Dermis microvascular lymphatic vessel endothelial cell (primary cell): Measurements from ENCODE around the gene FRRS1. TPM values are rescaled to one million over a fixed set of nuclear protein-coding genes. Genes with fewer than 3 reads are reported as not detected.

Source experiments
- DNase-seq, 2 donors: peaks; one replicate each; pipeline versions ENCODE4 v3.0.0 to v3.0.0-alpha.2; 2010; ENCODE audit warnings: low read depth in 2 of 2
- total RNA-seq: library from RNA; depleted of rRNA; stranded (reverse); fragments of >200 nt; gene quantifications from 2 replicates; pipeline ENCODE4 v1.2.1, GENCODE V29; 2014

Gene FRRS1
- total RNA-seq, 1 donor from 2014 or later, result 1.4 TPM

GRCh38 chr1:99676876-99677275 is 89.6 kb downstream of the FRRS1 start:
- DNase-seq, result no peak

GRCh38 chr1:99675994-99676393 is 90.4 kb downstream of the FRRS1 start:
- no peak for DNase-seq

- DNase-seq, result no peak
Observed at GRCh38 chr1:99675292-99675691, 91.1 kb downstream of the FRRS1 start.

- no peak for DNase-seq
Observed at GRCh38 chr1:99674115-99675064, 92.0 kb downstream of the FRRS1 start.

DNA sequence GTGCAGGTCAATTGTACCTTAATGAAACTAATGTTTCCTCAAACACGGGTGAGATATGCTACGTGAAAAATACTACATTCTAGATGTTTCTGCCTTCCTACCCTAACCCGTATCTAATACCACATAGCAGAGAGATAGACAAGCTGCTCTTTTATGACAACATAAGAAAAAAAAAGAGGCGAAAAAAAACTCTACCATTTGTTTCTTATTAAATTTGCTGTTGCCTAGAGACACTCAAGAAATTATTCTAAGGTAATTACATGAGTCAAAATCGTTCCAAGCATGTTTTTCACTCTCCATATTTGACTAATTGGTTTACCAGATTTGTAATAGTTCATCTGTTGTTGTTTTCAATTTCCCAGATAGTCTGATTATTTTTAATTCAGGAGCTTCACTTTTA is 93.1 kb downstream of the FRRS1 start:
- DNase-seq, result no peak

DNA sequence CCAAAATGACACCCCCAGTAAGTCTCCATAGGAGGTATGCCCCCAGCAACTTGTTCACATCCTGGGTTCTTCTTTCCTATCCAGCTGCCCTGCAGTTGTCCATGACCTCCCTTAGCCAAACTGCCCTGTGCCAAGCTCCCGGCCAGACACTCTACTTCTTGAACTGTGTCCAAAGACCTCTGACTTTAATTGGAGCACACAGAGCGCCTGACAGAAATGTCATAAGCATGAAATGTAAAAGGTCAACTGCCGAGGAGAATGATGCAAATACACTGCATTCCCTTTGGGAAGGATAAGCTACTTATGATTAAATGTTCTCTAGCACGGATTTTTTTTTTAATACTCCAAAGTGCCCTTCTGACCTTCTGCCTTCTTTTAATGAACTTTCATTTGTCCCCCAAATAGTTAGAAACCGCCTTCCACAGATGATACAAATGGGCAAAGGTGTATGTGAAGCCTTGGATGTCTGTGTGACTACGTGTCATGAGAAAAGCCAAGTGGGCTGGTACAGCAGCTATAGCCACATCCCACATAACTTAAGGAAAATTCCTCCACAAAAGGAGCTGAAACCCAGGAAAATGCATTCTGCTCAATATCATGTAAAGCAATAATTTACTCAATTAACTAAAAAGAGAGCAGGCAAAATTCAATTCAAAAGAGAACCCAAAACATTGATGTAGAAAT is 93.8 kb downstream of the FRRS1 start:
- DNase-seq, result no peak

DNA sequence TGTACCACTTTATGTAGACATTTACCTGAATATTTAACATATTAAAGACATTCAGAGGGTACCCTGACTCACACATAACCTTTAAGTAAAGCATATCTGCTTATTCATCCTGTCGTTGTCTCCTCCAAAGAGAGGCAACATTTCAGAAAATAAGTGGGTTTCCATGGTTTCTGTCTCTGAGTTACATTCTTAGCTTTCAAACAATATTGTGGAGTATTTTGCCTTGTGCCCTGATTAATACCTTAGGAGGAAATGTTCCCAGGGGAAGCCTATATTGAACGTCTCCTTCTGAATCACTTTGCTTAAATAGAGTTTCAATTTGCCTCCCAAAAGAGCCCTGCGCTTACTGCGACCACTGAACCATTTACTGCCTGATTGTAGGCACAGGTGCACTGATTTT is 94.4 kb downstream of the FRRS1 start:
- DNase-seq, result peak in 1 of 2 donors; percentile 37

DNA sequence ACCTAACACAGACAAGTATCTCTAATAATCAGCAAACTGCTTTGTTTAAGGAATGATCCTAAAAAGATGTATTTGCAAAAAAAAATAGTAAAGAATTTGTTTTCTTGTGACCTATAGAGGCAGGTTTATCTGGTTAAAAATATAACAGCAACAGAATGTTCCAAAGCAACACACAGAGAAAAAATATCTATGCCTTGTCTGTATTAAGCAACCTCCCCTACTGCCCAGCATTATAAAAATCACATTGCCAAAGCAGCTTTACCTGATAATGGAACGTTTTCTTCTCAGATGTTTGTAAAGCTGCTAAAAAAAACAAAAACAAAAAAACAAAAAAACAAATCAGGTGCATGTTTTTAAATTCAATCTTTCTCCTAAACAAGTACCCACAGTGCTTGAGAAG is 95.9 kb downstream of the FRRS1 start:
- DNase-seq, result no peak

GRCh38 chr1:99669821-99670220 is 96.6 kb downstream of the FRRS1 start:
- no peak for DNase-seq

DNA sequence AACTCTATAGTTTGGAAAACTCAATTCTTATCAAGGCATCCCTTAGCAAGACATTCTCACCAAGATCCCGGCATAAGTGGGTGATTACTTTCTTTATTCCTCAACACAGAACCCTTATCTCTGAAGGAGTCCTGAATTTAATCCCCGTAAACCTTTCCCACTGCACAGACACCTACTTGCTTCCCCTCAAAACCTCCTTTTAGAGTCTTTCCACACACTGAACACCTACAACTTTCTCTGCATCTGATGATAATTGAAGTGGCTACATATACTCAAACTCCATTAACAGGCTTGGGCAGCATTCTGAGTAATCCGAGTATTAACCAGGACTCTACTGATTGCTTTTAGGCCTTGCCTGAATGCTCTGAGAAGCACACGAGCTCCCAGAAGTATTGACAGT is 97.1 kb downstream of the FRRS1 start:
- DNase-seq, result no peak

- DNase-seq, result no peak
Observed at GRCh38 chr1:99665212-99665611, 101.2 kb downstream of the FRRS1 start.

GRCh38 chr1:99663501-99663900 is 102.9 kb downstream of the FRRS1 start:
- no peak for DNase-seq

DNA sequence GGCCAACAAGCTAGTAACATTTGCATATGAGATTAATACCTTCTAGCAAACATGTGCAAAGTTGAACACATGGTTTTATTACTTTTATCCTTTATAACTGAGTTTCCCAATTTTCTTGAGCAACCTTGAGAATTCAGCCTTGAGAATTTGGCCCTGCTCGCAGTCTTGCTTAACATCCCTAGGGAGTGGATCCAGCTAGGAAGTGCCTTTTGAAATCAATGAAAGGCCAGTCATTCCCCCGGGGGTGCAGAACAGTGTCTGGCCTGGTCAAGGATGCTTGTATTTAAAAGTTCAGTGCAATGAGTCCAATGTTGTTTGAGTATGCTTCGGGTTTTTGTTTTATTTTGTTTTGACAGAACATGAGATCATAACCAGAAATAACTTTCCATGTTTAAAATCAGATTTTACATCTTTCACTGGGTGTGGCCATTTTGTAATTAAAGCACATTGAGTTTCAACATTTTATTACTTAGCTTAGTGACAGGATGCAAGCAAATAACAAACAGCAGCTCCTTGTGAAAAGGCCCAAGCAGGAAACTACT is 103.8 kb downstream of the FRRS1 start:
- no peak for DNase-seq

DNA sequence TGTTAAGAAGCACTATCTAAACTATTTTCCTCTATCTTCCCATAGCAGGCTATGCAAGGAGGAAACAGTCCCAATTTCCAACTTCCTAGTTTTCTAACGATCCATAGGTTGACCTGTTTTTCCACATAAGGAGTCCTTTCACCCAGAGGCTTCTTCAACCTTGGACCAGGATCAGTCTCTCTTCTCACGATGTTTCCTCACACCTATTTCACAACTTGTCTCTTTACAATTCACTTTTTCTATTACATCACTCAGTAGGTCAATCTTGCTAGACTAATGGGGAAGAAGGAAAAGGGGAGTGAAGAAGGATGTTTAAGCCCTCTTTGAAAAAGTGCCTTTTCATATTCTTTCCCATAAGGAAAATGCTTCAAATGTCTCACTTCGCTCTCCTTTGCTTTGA is 104.7 kb downstream of the FRRS1 start:
- DNase-seq, result no peak

- no peak for DNase-seq
Observed at GRCh38 chr1:99660496-99660895, 105.9 kb downstream of the FRRS1 start.

GRCh38 chr1:99659755-99660210 is 106.7 kb downstream of the FRRS1 start:
- peak; percentile 90 to 95 for DNase-seq

Other genes starting within 250 kb of the FRRS1 start
- gene PALMD, start 120.5 kb downstream of the FRRS1 start, total RNA-seq, result 10.9 and 22.0 TPM in 2 replicates
- 6.8 and 7.0 TPM in 2 replicates for gene AGL, start 83.7 kb upstream of the FRRS1 start, total RNA-seq
- gene SLC35A3, start 203.4 kb upstream of the FRRS1 start, total RNA-seq, result 16.8 and 17.5 TPM in 2 replicates